BE2C (cell line): Measurements from ENCODE around the gene ZDHHC8.

Experiments
- DNase-seq: peaks from one replicate; pipeline ENCODE4 v3.0.0-alpha.2; 2020
- H3K27me3 ChIP-seq: fragments of 250-450 bp; sonication (Bioruptor Pico); 2 replicates; pipeline ENCODE4 v1.5.1; 2020; ENCODE audit warnings: mild to moderate bottlenecking
- H3K36me3 ChIP-seq: fragments of 250-450 bp; sonication (Bioruptor Pico); 2 replicates; pipeline ENCODE4 v1.5.1; 2020; ENCODE audit warnings: mild to moderate bottlenecking
- H3K4me1 ChIP-seq: fragments of 250-450 bp; sonication (Bioruptor Pico); 2 replicates; pipeline ENCODE4 v1.5.1; 2020
- H3K4me3 ChIP-seq: 2 replicates; pipeline ENCODE4 v1.5.1; 2011; ENCODE audit warnings: low read depth, low read length
- H3K9me3 ChIP-seq: fragments of 250-450 bp; sonication (Bioruptor Pico); 2 replicates; pipeline ENCODE4 v1.5.1; 2020
- TF ChIP-seq, protein P1 (sequence below): IDR thresholded peaks from 2 replicates; pipeline ENCODE4 v1.5.1; 2012; ENCODE audit warnings: mild to moderate bottlenecking, low read depth, low read length

ZDHHC8 gene

DNA sequence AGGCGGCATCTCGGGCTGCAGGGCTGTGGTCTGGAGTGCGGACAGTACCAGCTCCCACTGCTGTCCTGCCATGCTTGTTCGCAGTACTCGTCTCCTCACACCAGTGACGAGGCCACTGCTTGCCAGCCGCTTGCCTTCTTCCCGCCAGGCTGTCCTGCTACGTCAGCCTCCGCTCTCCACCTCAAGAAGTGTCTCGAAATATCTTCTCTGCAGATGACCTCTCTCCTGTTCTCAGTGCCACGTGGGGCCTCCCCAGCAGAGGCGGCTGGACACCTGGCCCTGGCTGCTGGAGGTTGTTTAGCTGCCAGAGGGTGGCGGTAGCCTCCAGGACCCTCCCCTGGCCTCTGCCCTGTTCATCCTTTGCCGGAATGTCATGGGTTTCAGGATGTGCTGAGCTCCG is 22.3 kb downstream of the ZDHHC8 start:
- Histone ChIP-seq H3K27me3 (no peaks in the 10 kb centered on the region), H3K4me3 (no peak overlapping the region), H3K4me1 (peaks cover 19% of the 10 kb centered on the region), H3K36me3 (no peaks in the 10 kb centered on the region; the same call in 1 of the 2 replicates), H3K9me3 (no peaks in the 10 kb centered on the region)
- TF ChIP-seq, protein P1, sequence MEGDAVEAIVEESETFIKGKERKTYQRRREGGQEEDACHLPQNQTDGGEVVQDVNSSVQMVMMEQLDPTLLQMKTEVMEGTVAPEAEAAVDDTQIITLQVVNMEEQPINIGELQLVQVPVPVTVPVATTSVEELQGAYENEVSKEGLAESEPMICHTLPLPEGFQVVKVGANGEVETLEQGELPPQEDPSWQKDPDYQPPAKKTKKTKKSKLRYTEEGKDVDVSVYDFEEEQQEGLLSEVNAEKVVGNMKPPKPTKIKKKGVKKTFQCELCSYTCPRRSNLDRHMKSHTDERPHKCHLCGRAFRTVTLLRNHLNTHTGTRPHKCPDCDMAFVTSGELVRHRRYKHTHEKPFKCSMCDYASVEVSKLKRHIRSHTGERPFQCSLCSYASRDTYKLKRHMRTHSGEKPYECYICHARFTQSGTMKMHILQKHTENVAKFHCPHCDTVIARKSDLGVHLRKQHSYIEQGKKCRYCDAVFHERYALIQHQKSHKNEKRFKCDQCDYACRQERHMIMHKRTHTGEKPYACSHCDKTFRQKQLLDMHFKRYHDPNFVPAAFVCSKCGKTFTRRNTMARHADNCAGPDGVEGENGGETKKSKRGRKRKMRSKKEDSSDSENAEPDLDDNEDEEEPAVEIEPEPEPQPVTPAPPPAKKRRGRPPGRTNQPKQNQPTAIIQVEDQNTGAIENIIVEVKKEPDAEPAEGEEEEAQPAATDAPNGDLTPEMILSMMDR: peak; percentile 23
- no peak for DNase-seq

DNA sequence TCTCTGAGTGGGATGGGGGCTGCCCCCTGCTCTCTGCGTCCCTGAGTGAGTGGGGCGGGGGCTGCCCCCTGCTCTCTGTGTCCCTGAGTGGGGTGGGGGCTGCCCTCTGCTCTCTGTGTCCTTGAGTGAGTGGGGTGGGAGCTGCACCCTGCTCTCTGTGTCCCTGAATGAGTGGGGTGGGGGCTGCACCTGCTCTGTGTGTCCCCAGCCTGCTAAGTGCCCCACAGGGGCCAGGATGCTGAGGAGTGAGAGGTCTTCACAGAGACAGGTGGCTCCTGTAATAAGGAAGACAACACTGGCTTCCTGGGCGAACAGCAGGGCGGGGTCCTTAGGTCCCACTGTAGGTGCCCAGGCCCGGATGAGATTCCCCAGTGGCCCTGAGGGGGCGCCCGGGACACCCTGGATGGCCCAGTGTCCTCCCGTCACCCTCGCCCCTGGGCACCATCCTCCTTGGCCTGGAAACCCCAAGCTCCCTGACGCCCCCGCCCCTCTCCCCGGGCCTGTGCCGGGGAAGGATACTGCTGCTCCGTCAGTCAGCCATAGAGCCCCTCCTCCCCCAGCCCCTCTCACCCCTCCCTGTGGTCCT is 23.1 kb downstream of the ZDHHC8 start:
- Histone ChIP-seq H3K36me3 (no peaks in the 10 kb centered on the region; the same call in 1 of the 2 replicates), H3K27me3 (no peaks in the 10 kb centered on the region), H3K9me3 (no peaks in the 10 kb centered on the region), H3K4me3 (peak overlapping the region; percentile 64), H3K4me1 (peaks cover 19% of the 10 kb centered on the region)
- peak; percentile 72 for DNase-seq
- TF ChIP-seq, protein P1: peak; percentile 44

DNA sequence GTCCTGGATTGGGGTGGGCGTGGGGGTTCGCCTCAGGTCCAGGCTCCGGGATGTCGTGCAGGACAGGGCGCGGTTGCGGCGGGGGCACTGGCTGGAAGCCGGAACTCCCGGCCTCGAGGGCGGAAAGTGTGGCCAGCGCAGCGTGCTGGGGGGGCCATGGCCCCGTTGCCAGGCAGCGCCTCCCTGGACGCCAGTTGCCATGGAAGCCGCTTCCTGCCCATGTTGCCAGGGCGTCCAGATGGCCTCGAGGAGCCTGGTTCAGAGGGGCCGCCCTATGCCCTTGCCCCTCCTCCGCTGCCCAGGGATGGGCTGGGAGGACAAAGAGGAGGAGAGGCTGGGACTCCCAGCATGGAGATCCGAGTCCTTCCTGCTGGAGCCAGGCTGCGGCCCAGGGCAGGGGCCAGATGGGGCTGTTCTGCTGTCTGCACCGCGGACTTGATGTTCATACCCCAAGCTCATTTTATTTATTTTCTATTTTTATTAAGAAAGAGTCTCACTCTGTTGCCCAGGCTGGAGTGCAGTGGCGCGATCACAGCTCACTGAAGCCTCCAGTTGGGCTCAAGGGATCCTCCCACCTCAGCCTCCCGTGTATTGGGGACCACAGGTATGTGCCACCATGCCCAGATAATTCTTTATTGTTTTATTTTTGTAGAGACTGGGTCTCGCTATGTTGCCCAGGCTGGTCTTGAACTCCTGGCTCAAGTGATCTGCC is 23.9 kb downstream of the ZDHHC8 start:
- Histone ChIP-seq H3K4me3 (peak overlapping the region; percentile 64), H3K27me3 (no peaks in the 10 kb centered on the region), H3K9me3 (no peaks in the 10 kb centered on the region), H3K4me1 (peaks cover 19% of the 10 kb centered on the region), H3K36me3 (no peaks in the 10 kb centered on the region; the same call in 1 of the 2 replicates)
- TF ChIP-seq, protein P1: no peak
- peak; percentile 94 for DNase-seq

DNA sequence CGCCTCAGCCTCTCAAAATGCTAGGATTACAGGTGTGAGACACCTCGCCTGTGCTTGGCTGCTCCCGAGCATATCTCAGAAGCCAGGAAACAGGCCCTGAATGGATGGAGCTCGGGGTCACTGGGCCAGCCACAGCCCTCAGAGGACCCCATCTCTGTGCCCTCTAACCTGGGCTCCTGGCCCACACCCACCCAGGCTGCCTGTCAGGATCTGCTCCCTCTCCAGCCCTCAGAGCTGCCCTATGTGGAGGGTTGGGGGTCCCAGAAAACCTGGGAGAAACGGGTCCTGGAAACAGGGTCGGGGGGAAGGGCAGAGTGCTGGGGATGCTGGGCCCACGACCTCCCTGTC is 24.4 kb downstream of the ZDHHC8 start:
- Histone ChIP-seq H3K9me3 (no peaks in the 10 kb centered on the region), H3K4me1 (peaks cover 19% of the 10 kb centered on the region), H3K36me3 (no peaks in the 10 kb centered on the region; the same call in 1 of the 2 replicates), H3K4me3 (no peak overlapping the region), H3K27me3 (no peaks in the 10 kb centered on the region)
- DNase-seq: no peak
- TF ChIP-seq, protein P1: no peak

DNA sequence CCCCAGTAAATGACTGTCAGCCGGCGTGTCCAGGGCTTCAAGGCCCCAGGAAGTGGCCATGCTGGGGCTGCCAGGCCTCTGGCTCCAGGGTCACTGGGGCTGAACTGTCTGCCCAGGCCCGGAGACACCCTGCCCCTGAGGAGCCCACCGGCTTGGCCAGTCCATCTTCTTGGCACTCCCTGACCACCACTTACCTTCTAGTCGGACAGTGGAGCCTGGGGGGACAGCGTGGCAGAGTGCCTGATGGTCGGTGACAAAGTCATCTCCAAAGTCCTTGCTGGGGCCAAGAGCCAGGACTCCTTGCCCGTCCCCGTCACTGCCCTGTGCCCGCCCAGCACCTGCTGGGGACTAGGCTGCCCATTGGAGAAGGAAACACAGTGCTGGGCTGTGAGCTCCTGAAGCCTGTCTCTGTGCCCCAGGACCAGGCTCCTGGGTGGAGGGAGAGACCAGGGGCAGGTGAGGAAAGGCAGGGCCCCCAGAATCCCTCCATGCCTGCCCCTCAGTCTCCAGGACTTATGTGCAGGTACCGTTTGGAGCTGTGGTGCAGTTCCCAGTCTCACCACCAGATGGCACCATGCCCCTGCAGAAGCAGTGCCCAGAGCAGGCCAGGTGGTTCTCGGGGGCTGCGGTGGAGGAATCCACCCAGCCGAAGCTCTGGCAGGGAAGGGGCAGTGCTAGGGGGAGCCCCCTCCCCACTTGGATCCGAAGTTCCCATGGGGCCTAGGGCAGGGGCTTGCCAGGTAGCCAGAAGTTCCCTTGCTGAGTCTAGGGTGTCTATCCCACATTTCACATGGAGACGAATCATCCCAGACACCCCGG is 25.2 kb downstream of the ZDHHC8 start:
- peak; percentile 87 for DNase-seq
- Histone ChIP-seq H3K9me3 (no peaks in the 10 kb centered on the region), H3K4me3 (no peak overlapping the region), H3K27me3 (no peaks in the 10 kb centered on the region), H3K4me1 (peaks cover 19% of the 10 kb centered on the region), H3K36me3 (no peaks in the 10 kb centered on the region; the same call in 1 of the 2 replicates)
- TF ChIP-seq, protein P1: peak; percentile 98
